HG03064 (cell line): ENCODE measurements around the gene GSTA5.
"Not testable (repeated sequence)": the region's sequence is repeated elsewhere in the genome, so short reads cannot be mapped to it uniquely, and the experiment has no call there.

Experiments used
- ATAC-seq: cut with Tn5 transposase; IDR thresholded peaks from one replicate; pipeline ENCODE4 v1.9.1; 2021; ENCODE audit warnings: low read depth; ENCODE audit not compliant: unreplicated experiment

GSTA5 gene

GRCh38 chr6:52799272-52799671 lies 41.3 kb downstream of the GSTA5 start:
- ATAC-seq = not testable (repeated sequence)

GRCh38 chr6:52794366-52794765 lies 46.2 kb downstream of the GSTA5 start:
- not testable (repeated sequence) for ATAC-seq

GRCh38 chr6:52790861-52791260 lies 49.8 kb downstream of the GSTA5 start:
- ATAC-seq = no peak

GRCh38 chr6:52789658-52790057 lies 51.0 kb downstream of the GSTA5 start:
- ATAC-seq = not testable (repeated sequence)

- no peak for ATAC-seq
Observed at GRCh38 chr6:52788478-52788877, 52.1 kb downstream of the GSTA5 start.

- ATAC-seq = no peak
Observed at GRCh38 chr6:52787917-52788316, 52.7 kb downstream of the GSTA5 start.

- ATAC-seq = no peak
Observed at GRCh38 chr6:52786249-52786956, 54.2 kb downstream of the GSTA5 start.

GRCh38 chr6:52782696-52783274 lies 57.8 kb downstream of the GSTA5 start:
- ATAC-seq = not testable (repeated sequence)

GRCh38 chr6:52782209-52782608 lies 58.4 kb downstream of the GSTA5 start:
- ATAC-seq = not testable (repeated sequence)
